GM12891 (cell line): Measurements from ENCODE around the gene KLK15.

ENCODE experiments used
- PAX5 ChIP-seq: IDR thresholded peaks from 2 replicates; pipeline ENCODE4 v1.6.1; 2011; ENCODE audit warnings: low read length, moderate library complexity, mild to moderate bottlenecking; ENCODE audit not compliant: insufficient read depth, severe bottlenecking
- POLR2A ChIP-seq: IDR thresholded peaks from 2 replicates; pipeline ENCODE4 v1.6.1; 2011; ENCODE audit warnings: low read depth, low read length, control low read depth
- POLR2AphosphoS5 ChIP-seq: IDR thresholded peaks from 2 replicates; pipeline ENCODE4 v1.6.1; 2011; ENCODE audit warnings: low read depth, low read length, control low read depth
- POU2F2 ChIP-seq: IDR thresholded peaks from 2 replicates; pipeline ENCODE4 v1.6.1; 2011; ENCODE audit warnings: low read depth, mild to moderate bottlenecking, control low read depth, low read length, moderate library complexity
- SPI1 ChIP-seq: IDR thresholded peaks from 2 replicates; pipeline ENCODE4 v1.6.1; 2011; ENCODE audit warnings: low read depth, low read length, control low read depth
- TAF1 ChIP-seq: IDR thresholded peaks from 2 replicates; pipeline ENCODE4 v1.6.1; 2011; ENCODE audit warnings: low read depth, low read length, control low read depth

DNA sequence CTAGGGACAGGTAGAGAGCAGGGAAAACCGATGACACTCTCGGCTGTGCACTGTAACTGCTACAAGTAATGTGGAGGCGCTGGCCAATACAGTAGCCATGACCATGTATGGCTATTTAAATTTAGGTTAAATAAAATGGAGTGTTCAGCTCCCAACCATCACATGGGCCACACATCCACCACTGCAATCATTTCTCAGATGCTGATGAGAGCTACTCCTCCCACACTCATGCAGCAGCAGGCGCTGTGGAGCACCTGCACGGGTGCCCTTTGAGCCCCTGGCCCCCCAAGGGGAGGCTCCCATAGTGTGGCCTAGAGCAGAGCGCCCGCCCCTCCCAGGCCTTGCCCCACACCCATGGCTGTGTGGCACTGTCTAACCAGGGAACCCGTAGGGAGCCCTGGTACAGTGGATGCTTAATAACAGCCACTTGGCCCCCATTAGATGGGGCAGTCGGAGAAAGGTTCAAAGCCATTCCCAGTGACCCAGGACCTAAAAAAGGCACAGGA lies 37.2 kb downstream of the KLK15 start:
- no peak for TF ChIP-seq POLR2A
- TF ChIP-seq POLR2AphosphoS5, result no peak
- TF ChIP-seq TAF1, result no peak
- no peak for TF ChIP-seq SPI1
- no peak for TF ChIP-seq PAX5
- TF ChIP-seq POU2F2, result peak; percentile 7
